HCT116 (cell line): ENCODE measurements around the gene SLC14A1. TPM values are rescaled to one million over a fixed set of nuclear protein-coding genes. Genes with fewer than 3 reads are reported as not detected.

Experiments
- ATAC-seq: fragments of 200-7000 bp; cut with Tn5 transposase; 2 replicates; pipeline ENCODE4 v1.9.1; 2020; ENCODE audit warnings: mild to moderate bottlenecking, moderate library complexity
- BruUV-seq: library from RNA; stranded (reverse); fragments of 400-500 nt; replicated peaks from 2 replicates; lab custom pipeline; 2021; lab: Mats Ljungman, UMichigan
- CTCF ChIA-PET: fragments of 300-600 bp; sonication (Branson Sonifier 250); formaldehyde crosslinking; loops from one replicate; lab custom pipeline; 2021; ENCODE audit warnings: antibody characterized with exemption; lab: Charles Lee
- POLR2A ChIA-PET: fragments of 300-600, 350-600 bp; sonication (Branson Sonifier 250); formaldehyde crosslinking; loops from one replicate; lab custom pipeline; 2021; ENCODE audit warnings: antibody characterized with exemption; lab: Charles Lee
- RAD21 ChIA-PET, 2 experiments: fragments of 300-600 bp; sonication (Branson Sonifier 250); formaldehyde crosslinking; loops; one replicate each; lab custom pipeline; 2023; ENCODE audit warnings: low total read pairs in 2 of 2; ENCODE audit not compliant: uncharacterized antibody in 2 of 2, unreplicated experiment in 2 of 2, low non-redundant PET in 1 of 2; lab: Charles Lee
- DNase-seq: peaks from one replicate; pipeline ENCODE4 v3.0.0-alpha.2; 2010; ENCODE audit warnings: low read depth, low spot score
- H2AFZ ChIP-seq: fragments of 200-600 bp; shearing (Covaris generic), sonication (generic); 2 replicates; pipeline ENCODE4 v1.6.1; 2017; ENCODE audit warnings: low read depth, mixed run types, mixed read lengths, antibody characterized with exemption, low read length; ENCODE audit not compliant: poor library complexity, severe bottlenecking
- H3K27ac ChIP-seq: 2 replicates; pipeline ENCODE4 v1.5.1; 2012; ENCODE audit warnings: low read depth, low read length
- H3K27me3 ChIP-seq: fragments of 200-600 bp; sonication (generic); 2 replicates; pipeline ENCODE4 v1.6.1; 2016; ENCODE audit warnings: mixed run types, low read length, mixed read lengths; ENCODE audit not compliant: insufficient read depth
- H3K36me3 ChIP-seq, 2 experiments: fragments of 200-500 bp in 1 of 2; fragments of 200-600 bp in 1 of 2; sonication (Bioruptor generic) in 1 of 2; sonication (generic) in 1 of 2; 2 replicates each; pipeline versions ENCODE4 v1.5.1 to v1.6.1; 2014 to 2016; ENCODE audit warnings: low read length in 2 of 2, inconsistent platforms in 1 of 2, mixed read lengths in 1 of 2, mixed run types in 1 of 2; ENCODE audit not compliant: insufficient read depth in 2 of 2, control insufficient read depth in 1 of 2
- H3K4me1 ChIP-seq, 2 experiments: fragments of 200-600 bp in 1 of 2; sonication (generic) in 1 of 2; 2 replicates each; pipeline versions ENCODE4 v1.5.1 to v1.6.1; 2012 to 2017; ENCODE audit warnings: low read length in 2 of 2, inconsistent platforms in 1 of 2, mild to moderate bottlenecking in 1 of 2, mixed read lengths in 1 of 2, mixed run types in 1 of 2, moderate library complexity in 1 of 2; ENCODE audit not compliant: insufficient read depth in 2 of 2, control insufficient read depth in 1 of 2
- H3K4me2 ChIP-seq: fragments of 200-600 bp; sonication (generic); 2 replicates; pipeline ENCODE4 v1.6.1; 2017; ENCODE audit warnings: mixed run types, low read length, mixed read lengths
- H3K4me3 ChIP-seq, 2 experiments: fragments of 200-600 bp in 1 of 2; sonication (generic) in 1 of 2; replicated peaks in 1 of 2; 2 replicates each; pipeline ENCODE4 v1.5.1; 2011 to 2016; ENCODE audit warnings: low read length in 2 of 2, control low read depth in 1 of 2, low read depth in 1 of 2, mild to moderate bottlenecking in 1 of 2, mixed read lengths in 1 of 2, mixed run types in 1 of 2
- H3K79me2 ChIP-seq: fragments of 200-600 bp; sonication (generic); 2 replicates; pipeline ENCODE4 v1.6.1; 2017; ENCODE audit warnings: mild to moderate bottlenecking, mixed run types, low read length, moderate library complexity, mixed read lengths; ENCODE audit not compliant: insufficient read depth
- H3K9ac ChIP-seq: fragments of 200-600 bp; sonication (generic); 2 replicates; pipeline ENCODE4 v1.6.1; 2016; ENCODE audit warnings: low read length, mixed read lengths
- H3K9me2 ChIP-seq: fragments of 200-600 bp; sonication (generic), shearing (Covaris generic); 2 replicates; pipeline ENCODE4 v1.6.1; 2017; ENCODE audit warnings: mixed run types, mild to moderate bottlenecking, moderate library complexity; ENCODE audit not compliant: insufficient read depth
- H3K9me3 ChIP-seq, 2 experiments: fragments of 200-500 bp in 1 of 2; fragments of 200-600 bp in 1 of 2; sonication (Bioruptor generic) in 1 of 2; sonication (generic) in 1 of 2; 2 replicates each; pipeline ENCODE4 v1.6.1; 2014 to 2017; ENCODE audit warnings: low read length in 2 of 2, mixed read lengths in 2 of 2, inconsistent platforms in 1 of 2, low read depth in 1 of 2, mild to moderate bottlenecking in 1 of 2, mixed run types in 1 of 2, moderate library complexity in 1 of 2; ENCODE audit not compliant: control insufficient read depth in 1 of 2, insufficient read depth in 1 of 2
- H4K20me1 ChIP-seq: fragments of 200-600 bp; sonication (generic), shearing (Covaris generic); 2 replicates; pipeline ENCODE4 v1.6.1; 2017; ENCODE audit warnings: mixed run types, mild to moderate bottlenecking, moderate library complexity; ENCODE audit not compliant: insufficient read depth
- CEBPB ChIP-seq: IDR thresholded peaks from 2 replicates; pipeline ENCODE4 v1.6.1; 2012; ENCODE audit warnings: low read depth
- YY1 ChIP-seq: IDR thresholded peaks from 2 replicates; pipeline ENCODE4 v1.6.1; 2011; ENCODE audit warnings: low read length, low read depth, moderate library complexity, mild to moderate bottlenecking; ENCODE audit not compliant: insufficient replicate concordance; ENCODE audit errors: extremely low read depth
- intact Hi-C: fragments of 100-400 bp; cut with micrococcal nuclease; formaldehyde crosslinking; loops from 2 replicates; pipeline ENCODE4 v1.10.0; 2022
- total RNA-seq: library from RNA; stranded (reverse); gene quantifications from one replicate; pipeline ENCODE4 v1.2.1, GENCODE V29; 2021; ENCODE audit not compliant: unreplicated experiment

Gene SLC14A1
- total RNA-seq, 1 experiment from 2014 or later, result not detected

DNA sequence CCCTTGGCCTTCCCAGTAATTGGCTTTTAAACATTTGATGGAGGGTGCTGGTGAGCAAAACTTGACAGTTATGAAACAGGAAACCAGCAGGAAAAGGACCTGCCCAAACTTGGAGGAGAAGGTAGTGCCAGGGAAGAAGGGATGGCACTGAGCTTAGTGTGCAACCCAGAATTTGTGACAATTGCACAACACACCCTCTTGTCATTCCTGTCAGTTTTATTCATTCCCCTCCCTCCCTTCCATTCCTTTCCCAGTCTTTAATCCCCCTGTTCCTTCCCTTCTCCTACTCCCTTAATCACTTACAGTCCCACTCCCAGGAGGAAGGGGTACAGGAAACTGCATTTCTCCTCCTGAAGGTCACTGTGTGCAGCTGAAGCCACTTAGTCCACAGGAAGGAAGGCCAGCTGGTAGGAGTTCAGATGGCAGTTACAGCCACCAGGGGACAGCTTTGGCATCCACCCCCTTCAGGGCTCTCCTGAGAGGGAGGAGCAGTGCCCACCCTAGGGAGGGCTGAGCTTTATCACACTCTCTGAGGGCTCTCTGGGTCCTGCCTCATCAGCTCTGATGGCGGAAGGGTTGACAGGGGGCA, 77.5 kb downstream of the SLC14A1 start:
- POLR2A ChIA-PET, result no interaction called here
- no peaks in the 10 kb centered on the region for H3K27me3 ChIP-seq
- H3K9me3 ChIP-seq, result peaks cover 0 to 4% of the 10 kb centered on the region in 2 experiments; a peak in 1 of 4 replicates
- peaks cover 14 to 49% of the 10 kb centered on the region in 2 experiments; a peak in 3 of 4 replicates for H3K4me1 ChIP-seq
- H3K27ac ChIP-seq, result no peak overlapping the region
- H3K9me2 ChIP-seq, result no peaks in the 10 kb centered on the region
- peak; percentile 9 for ATAC-seq
- H4K20me1 ChIP-seq, result no peaks in the 10 kb centered on the region
- DNase-seq, result no peak
- RAD21 ChIA-PET, result no interaction called here
- BruUV-seq, result no TSS peak
- H3K4me2 ChIP-seq, result peak overlapping the region; percentile 81
- CTCF ChIA-PET, result no interaction called here
- H3K4me3 ChIP-seq, result no peak overlapping the region
- peak overlapping the region; percentile 63 for H3K9ac ChIP-seq
- peaks cover 0 to 5% of the 10 kb centered on the region in 2 experiments; a peak in 1 of 4 replicates for H3K36me3 ChIP-seq
- intact Hi-C loops, result loop anchor here (2.0 kb wide), 1 partner anchor 27 kb away; no protein-coding TSS in a partner anchor
- no peak overlapping the region for H2AFZ ChIP-seq
- H3K79me2 ChIP-seq, result no peaks in the 10 kb centered on the region
- no peak for TF ChIP-seq YY1
- 0 out of 2 replicates have a peak, but pooled peaks have one; percentile 4 for TF ChIP-seq CEBPB

Other genes starting within 250 kb of the SLC14A1 start
- not detected for gene SLC14A2, start 108.7 kb upstream of the SLC14A1 start, total RNA-seq
- not detected for gene SIGLEC15, start 101.5 kb downstream of the SLC14A1 start, total RNA-seq
- gene EPG5, start 243.1 kb downstream of the SLC14A1 start, total RNA-seq, result 12.9 TPM